Nephron (organoid): Measurements from ENCODE around the gene CLASP2.

Experiments used
- H3K27ac Mint-ChIP-seq, 3 experiments: 2 replicates each; pipeline ENCODE4 v1.8.0; 2020; ENCODE audit warnings: mixed read lengths in 3 of 3, mild to moderate bottlenecking in 2 of 3, moderate library complexity in 1 of 3
- H3K27me3 Mint-ChIP-seq: 2 replicates; pipeline ENCODE4 v1.8.0; 2021; ENCODE audit warnings: low read depth, mild to moderate bottlenecking, moderate library complexity, mixed read lengths
- H3K36me3 Mint-ChIP-seq: 2 replicates; pipeline ENCODE4 v1.8.0; 2020; ENCODE audit warnings: low read depth, mixed read lengths
- H3K4me1 Mint-ChIP-seq: 2 replicates; pipeline ENCODE4 v1.8.0; 2020; ENCODE audit warnings: mixed read lengths
- H3K4me3 Mint-ChIP-seq, 3 experiments: 2 replicates each; pipeline ENCODE4 v1.8.0; 2020; ENCODE audit warnings: mild to moderate bottlenecking in 3 of 3, mixed read lengths in 3 of 3, moderate library complexity in 2 of 3
- H3K9me3 Mint-ChIP-seq: 2 replicates; pipeline ENCODE4 v1.8.0; 2020; ENCODE audit warnings: mixed read lengths
- TF ChIP-seq, protein P1 (sequence below), 3 experiments: fragments of 200-600 bp; sonication (generic); IDR thresholded peaks; one replicate each; pipeline ENCODE4 v1.5.0; 2021; ENCODE audit warnings: antibody characterized with exemption in 3 of 3; ENCODE audit not compliant: unreplicated experiment in 3 of 3

CLASP2 gene

GRCh38 chr3:33579840-33580239, 138.2 kb downstream of the CLASP2 start:
- Mint-ChIP-seq H3K36me3 (peaks cover 26% of the 10 kb centered on the region), H3K4me3 (no peak overlapping the region), H3K27me3 (no peaks in the 10 kb centered on the region), H3K4me1 (no peaks in the 10 kb centered on the region), H3K27ac (no peak overlapping the region), H3K9me3 (no peaks in the 10 kb centered on the region)
- TF ChIP-seq, protein P1, sequence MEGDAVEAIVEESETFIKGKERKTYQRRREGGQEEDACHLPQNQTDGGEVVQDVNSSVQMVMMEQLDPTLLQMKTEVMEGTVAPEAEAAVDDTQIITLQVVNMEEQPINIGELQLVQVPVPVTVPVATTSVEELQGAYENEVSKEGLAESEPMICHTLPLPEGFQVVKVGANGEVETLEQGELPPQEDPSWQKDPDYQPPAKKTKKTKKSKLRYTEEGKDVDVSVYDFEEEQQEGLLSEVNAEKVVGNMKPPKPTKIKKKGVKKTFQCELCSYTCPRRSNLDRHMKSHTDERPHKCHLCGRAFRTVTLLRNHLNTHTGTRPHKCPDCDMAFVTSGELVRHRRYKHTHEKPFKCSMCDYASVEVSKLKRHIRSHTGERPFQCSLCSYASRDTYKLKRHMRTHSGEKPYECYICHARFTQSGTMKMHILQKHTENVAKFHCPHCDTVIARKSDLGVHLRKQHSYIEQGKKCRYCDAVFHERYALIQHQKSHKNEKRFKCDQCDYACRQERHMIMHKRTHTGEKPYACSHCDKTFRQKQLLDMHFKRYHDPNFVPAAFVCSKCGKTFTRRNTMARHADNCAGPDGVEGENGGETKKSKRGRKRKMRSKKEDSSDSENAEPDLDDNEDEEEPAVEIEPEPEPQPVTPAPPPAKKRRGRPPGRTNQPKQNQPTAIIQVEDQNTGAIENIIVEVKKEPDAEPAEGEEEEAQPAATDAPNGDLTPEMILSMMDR (IDR thresholded peaks at IDR 0.05; ENCODE audit: unreplicated experiment in 3 of 3): no peak

GRCh38 chr3:33579178-33579510, 138.9 kb downstream of the CLASP2 start:
- H3K36me3 Mint-ChIP-seq: peaks cover 26% of the 10 kb centered on the region
- no peaks in the 10 kb centered on the region for H3K27me3 Mint-ChIP-seq

DNA sequence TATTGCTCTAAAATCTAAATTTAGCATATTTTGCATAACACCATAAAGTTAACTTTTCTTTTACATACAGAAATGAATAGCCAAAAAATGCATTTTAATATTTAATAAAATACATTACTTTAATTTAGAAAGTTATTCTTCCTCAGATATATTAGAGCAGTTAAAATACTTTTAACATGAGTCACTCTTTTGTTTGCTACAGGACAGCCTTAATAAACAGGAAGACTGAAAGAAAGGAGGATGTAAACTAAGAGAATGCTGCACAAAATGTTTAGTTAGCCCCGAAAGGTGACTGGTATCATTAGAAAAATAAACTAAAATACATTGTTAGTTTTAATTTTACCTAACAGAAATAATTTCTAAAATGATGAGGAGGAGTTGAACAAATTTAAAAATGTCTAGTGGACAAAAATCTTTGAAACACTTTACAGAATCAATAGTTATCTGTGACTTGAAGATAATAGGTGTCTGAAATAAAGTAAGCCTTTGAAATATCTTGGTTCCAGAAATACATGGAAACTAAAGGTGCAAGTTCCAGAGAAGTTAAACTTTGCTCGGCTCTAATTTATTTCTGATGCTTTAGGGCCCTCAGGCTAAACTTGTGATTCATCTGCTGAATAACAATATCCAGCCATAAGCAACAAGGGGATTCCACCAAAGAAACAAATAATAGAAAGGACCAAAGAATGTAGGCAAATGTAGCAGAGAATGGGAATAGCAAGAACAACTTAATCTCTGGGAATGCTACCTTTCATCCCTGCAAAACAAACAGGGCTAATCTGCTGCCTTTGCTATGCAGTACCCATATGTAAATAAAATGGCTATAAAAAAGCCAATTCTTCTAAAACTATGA, 139.5 kb downstream of the CLASP2 start:
- Mint-ChIP-seq H3K27ac (no peak overlapping the region), H3K4me3 (no peak overlapping the region), H3K4me1 (no peaks in the 10 kb centered on the region), H3K27me3 (no peaks in the 10 kb centered on the region), H3K36me3 (peaks cover 24% of the 10 kb centered on the region), H3K9me3 (no peaks in the 10 kb centered on the region)
- TF ChIP-seq, protein P1 (IDR thresholded peaks at IDR 0.05; ENCODE audit: unreplicated experiment in 3 of 3): no peak

More at GRCh38 chr3:33579178-33579510, 138.9 kb downstream of the CLASP2 start:
- H3K4me1 Mint-ChIP-seq: no peaks in the 10 kb centered on the region
- H3K4me3 Mint-ChIP-seq: no peak overlapping the region
- TF ChIP-seq, protein P1 (IDR thresholded peaks at IDR 0.05; ENCODE audit: unreplicated experiment in 3 of 3): no peak
- H3K9me3 Mint-ChIP-seq: no peaks in the 10 kb centered on the region
- no peak overlapping the region for H3K27ac Mint-ChIP-seq

DNA sequence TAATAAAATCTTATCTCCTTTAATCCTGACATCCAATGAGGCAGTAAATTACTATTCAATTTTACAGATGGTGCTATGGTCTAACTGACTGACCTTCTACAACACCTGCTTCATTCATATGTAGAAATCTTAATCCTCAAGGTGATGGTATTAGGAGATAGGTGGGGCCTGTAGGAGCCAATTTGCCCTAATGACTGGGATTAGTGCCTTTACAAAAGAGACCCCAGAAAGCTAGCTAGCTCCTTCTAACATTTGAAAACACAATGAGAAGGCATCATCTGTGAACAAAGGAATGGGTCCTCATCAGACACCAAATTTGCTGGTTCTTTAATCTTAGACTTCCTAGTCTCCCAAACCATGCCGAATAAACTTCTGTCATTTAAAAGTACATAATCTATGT, 140.5 kb downstream of the CLASP2 start:
- H3K36me3 Mint-ChIP-seq: peaks cover 23% of the 10 kb centered on the region
- no peaks in the 10 kb centered on the region for H3K9me3 Mint-ChIP-seq
- H3K27ac Mint-ChIP-seq: no peak overlapping the region
- no peaks in the 10 kb centered on the region for H3K27me3 Mint-ChIP-seq
- no peak overlapping the region for H3K4me3 Mint-ChIP-seq
- H3K4me1 Mint-ChIP-seq: no peaks in the 10 kb centered on the region
- TF ChIP-seq, protein P1 (IDR thresholded peaks at IDR 0.05; ENCODE audit: unreplicated experiment in 3 of 3): no peak

- H3K9me3 Mint-ChIP-seq: no peaks in the 10 kb centered on the region
- H3K4me3 Mint-ChIP-seq: no peak overlapping the region
- peaks cover 24% of the 10 kb centered on the region for H3K36me3 Mint-ChIP-seq
- no peak overlapping the region for H3K27ac Mint-ChIP-seq
- no peaks in the 10 kb centered on the region for H3K27me3 Mint-ChIP-seq
- TF ChIP-seq, protein P1 (IDR thresholded peaks at IDR 0.05; ENCODE audit: unreplicated experiment in 3 of 3): no peak
- no peaks in the 10 kb centered on the region for H3K4me1 Mint-ChIP-seq
Measured at GRCh38 chr3:33577173-33577572, 140.9 kb downstream of the CLASP2 start.

DNA sequence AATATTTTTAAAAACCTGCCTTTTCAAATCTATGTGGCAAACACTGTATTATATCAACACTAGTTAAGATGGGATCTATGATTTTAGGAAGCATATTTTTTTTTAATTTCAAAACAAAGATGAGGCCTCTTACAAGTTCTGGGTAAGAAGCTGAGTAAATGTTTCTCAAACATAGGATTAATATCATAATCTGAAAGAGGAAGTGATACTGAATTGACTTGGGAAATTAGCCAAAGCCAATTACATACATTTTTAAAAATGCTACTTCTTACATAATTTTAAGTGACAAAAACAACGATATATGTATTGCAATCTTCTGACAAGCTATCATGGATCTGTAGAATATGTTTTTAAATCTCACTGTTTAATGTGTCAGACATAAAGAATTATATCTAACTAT, 142.7 kb downstream of the CLASP2 start:
- TF ChIP-seq, protein P1 (IDR thresholded peaks at IDR 0.05; ENCODE audit: unreplicated experiment in 3 of 3): no peak
- no peaks in the 10 kb centered on the region for H3K27me3 Mint-ChIP-seq
- H3K4me3 Mint-ChIP-seq: no peak overlapping the region

More for the DNA sequence above, 142.7 kb downstream of the CLASP2 start:
- peaks cover 32% of the 10 kb centered on the region for H3K36me3 Mint-ChIP-seq
- no peak overlapping the region for H3K27ac Mint-ChIP-seq
- no peaks in the 10 kb centered on the region for H3K4me1 Mint-ChIP-seq
- no peaks in the 10 kb centered on the region for H3K9me3 Mint-ChIP-seq
